CD4-positive, alpha-beta memory T cell (primary cell): ENCODE data around the gene RSU1. TPM values are rescaled to one million over a fixed set of nuclear protein-coding genes. Genes with fewer than 3 reads are reported as not detected.
A peak's percentile ranks its signal among the peaks of the same experiment; 100 is the strongest.

Source experiments
- CTCF ChIA-PET: fragments of 350-600 bp; sonication (Branson Sonifier 250); formaldehyde crosslinking; loops from one replicate; lab custom pipeline; 2021; ENCODE audit warnings: inconsistent platforms; ENCODE audit not compliant: partially characterized antibody; lab: Charles Lee
- POLR2A ChIA-PET: fragments of 350-600 bp; sonication (Branson Sonifier 250); formaldehyde crosslinking; loops from one replicate; lab custom pipeline; 2021; ENCODE audit not compliant: partially characterized antibody; lab: Charles Lee
- DNase-seq, 5 donors: peaks; one replicate each; pipeline versions ENCODE4 v3.0.0 to v3.0.0-alpha.2; 2020 to 2022; ENCODE audit warnings: mixed read lengths in 1 of 5
- H3K27ac ChIP-seq: one replicate; pipeline ENCODE4 v1.7.0; 2013; ENCODE audit warnings: low read depth, low read length
- H3K27me3 ChIP-seq: 2 replicates; pipeline ENCODE4 v1.7.0; 2013; ENCODE audit warnings: mild to moderate bottlenecking, low read length, moderate library complexity; ENCODE audit not compliant: insufficient read depth
- H3K36me3 ChIP-seq: 2 replicates; pipeline ENCODE4 v1.7.0; 2013; ENCODE audit warnings: mild to moderate bottlenecking, low read length, moderate library complexity; ENCODE audit not compliant: insufficient read depth
- H3K4me1 ChIP-seq: 2 replicates; pipeline ENCODE4 v1.7.0; 2013; ENCODE audit warnings: mild to moderate bottlenecking, low read length, moderate library complexity; ENCODE audit not compliant: insufficient read depth
- H3K4me3 ChIP-seq, 2 donors: one replicate each; pipeline ENCODE4 v1.7.0; 2013; ENCODE audit warnings: low read length in 2 of 2, mild to moderate bottlenecking in 1 of 2
- H3K9me3 ChIP-seq, 2 donors: one replicate each; pipeline ENCODE4 v1.7.0; 2013; ENCODE audit warnings: low read length in 2 of 2, control low read depth in 1 of 2; ENCODE audit not compliant: control insufficient read depth in 1 of 2
- H3K27ac Mint-ChIP-seq, 7 donors: one replicate each; pipeline ENCODE4 v1.8.0; 2020 to 2021; ENCODE audit warnings: mixed read lengths in 7 of 7, mild to moderate bottlenecking in 6 of 7, inconsistent platforms in 3 of 7, moderate library complexity in 3 of 7
- H3K27me3 Mint-ChIP-seq, 2 donors: one replicate each; pipeline ENCODE4 v1.8.0; 2020 to 2021; ENCODE audit warnings: mixed read lengths in 2 of 2
- H3K36me3 Mint-ChIP-seq, 2 donors: one replicate each; pipeline ENCODE4 v1.8.0; 2020 to 2021; ENCODE audit warnings: mixed read lengths in 2 of 2, inconsistent platforms in 1 of 2, mild to moderate bottlenecking in 1 of 2
- H3K4me1 Mint-ChIP-seq, 4 donors: one replicate each; pipeline ENCODE4 v1.8.0; 2020 to 2021; ENCODE audit warnings: mixed read lengths in 4 of 4, mild to moderate bottlenecking in 1 of 4
- H3K4me3 Mint-ChIP-seq, 8 donors: one replicate each; pipeline ENCODE4 v1.8.0; 2020 to 2021; ENCODE audit warnings: mixed read lengths in 8 of 8, mild to moderate bottlenecking in 7 of 8, moderate library complexity in 6 of 8, inconsistent platforms in 3 of 8
- H3K9me3 Mint-ChIP-seq, 8 donors: one replicate each; pipeline ENCODE4 v1.8.0; 2020 to 2021; ENCODE audit warnings: mixed read lengths in 8 of 8, mild to moderate bottlenecking in 5 of 8, inconsistent platforms in 3 of 8, moderate library complexity in 1 of 8
- intact Hi-C: fragments of 100-400 bp; cut with micrococcal nuclease; formaldehyde crosslinking; loops from one replicate; pipeline ENCODE4 v1.15.1; 2023
- polyA plus RNA-seq, 2 donors: library from polyadenylated mRNA; unstranded; fragments of 300-500 nt; fragmentation: Illumina TruSeq; gene quantifications; one replicate each; pipeline ENCODE4 v1.2.3, GENCODE V29; 2021
- total RNA-seq, 2 experiments: library from RNA; stranded (reverse); gene quantifications; one replicate each; pipeline ENCODE4 v1.2.3, GENCODE V29; 2021

The RSU1 gene
- total and polyA plus RNA-seq, 4 experiments from 2014 or later, result 53.6 to 186 (median 95.1) TPM

DNA sequence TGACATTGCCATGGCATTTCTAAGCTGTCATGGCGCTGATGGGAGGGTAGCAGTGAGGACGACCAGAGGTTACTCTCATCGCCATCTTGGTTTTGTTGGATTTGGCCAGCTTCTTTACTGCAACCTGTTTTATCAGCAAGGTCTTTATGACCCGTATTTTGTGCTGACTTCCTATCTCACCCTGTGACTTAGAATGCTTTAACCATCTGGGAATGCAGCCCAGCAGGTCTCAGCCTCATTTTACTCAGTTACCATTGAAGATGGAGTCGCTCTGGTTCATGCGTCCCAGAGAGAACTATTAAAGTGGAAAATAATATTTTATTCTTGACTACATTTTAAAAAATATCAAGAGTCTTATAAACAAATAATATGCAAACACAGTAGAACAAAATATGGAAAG is 131.7 kb downstream of the RSU1 start:
- intact Hi-C loops, result no loop called here
- Histone ChIP-seq H3K9me3 (no peaks in the 10 kb centered on the region), H3K4me1 (no peaks in the 10 kb centered on the region), H3K27me3 (no peaks in the 10 kb centered on the region), H3K27ac (no peak overlapping the region), H3K4me3 (no peak overlapping the region), H3K36me3 (no peaks in the 10 kb centered on the region)
- no peaks in the 10 kb centered on the region for H3K9me3 Mint-ChIP-seq
- no peak overlapping the region for H3K4me3 Mint-ChIP-seq
- peaks cover 46 to 70% of the 10 kb centered on the region in 2 donors for H3K36me3 Mint-ChIP-seq
- no peak overlapping the region for H3K27ac Mint-ChIP-seq
- peaks cover 0 to 5% (median under 1%) of the 10 kb centered on the region in 4 donors for H3K4me1 Mint-ChIP-seq
- ChIA-PET POLR2A (no interaction called here), CTCF (no interaction called here)
- no peak for DNase-seq
- no peaks in the 10 kb centered on the region for H3K27me3 Mint-ChIP-seq

DNA sequence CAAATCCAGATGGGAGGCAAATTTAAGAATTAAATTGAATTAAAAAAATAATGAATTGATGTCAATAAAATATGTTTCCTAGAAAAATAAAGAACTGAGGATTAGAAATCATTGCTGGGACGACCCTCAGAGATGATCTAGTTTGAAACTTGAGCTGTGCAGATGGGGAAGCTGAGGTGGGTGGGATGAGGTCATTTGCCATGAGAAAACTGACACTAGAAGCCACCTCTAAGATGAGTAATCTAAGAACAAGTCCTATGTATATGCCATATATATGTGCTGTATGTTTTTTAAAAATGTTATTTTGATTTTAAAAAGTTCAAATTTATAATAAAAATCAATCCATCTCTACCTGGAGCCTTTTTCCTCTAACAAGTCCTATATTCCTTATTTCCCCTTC is 135.7 kb downstream of the RSU1 start:
- Histone ChIP-seq H3K36me3 (no peaks in the 10 kb centered on the region), H3K9me3 (no peaks in the 10 kb centered on the region), H3K27me3 (no peaks in the 10 kb centered on the region), H3K4me3 (no peak overlapping the region), H3K4me1 (no peaks in the 10 kb centered on the region), H3K27ac (no peak overlapping the region)
- Mint-ChIP-seq H3K4me1 (peaks cover 0 to 7% (median 2%) of the 10 kb centered on the region in 4 donors), H3K27me3 (no peaks in the 10 kb centered on the region), H3K36me3 (peaks cover 50 to 81% of the 10 kb centered on the region in 2 donors), H3K27ac (no peak overlapping the region), H3K4me3 (no peak overlapping the region), H3K9me3 (peaks cover 0 to 6% (median 0%) of the 10 kb centered on the region in 8 donors)
- intact Hi-C loops, result no loop called here
- ChIA-PET CTCF (no interaction called here), POLR2A (no interaction called here)
- no peak for DNase-seq

DNA sequence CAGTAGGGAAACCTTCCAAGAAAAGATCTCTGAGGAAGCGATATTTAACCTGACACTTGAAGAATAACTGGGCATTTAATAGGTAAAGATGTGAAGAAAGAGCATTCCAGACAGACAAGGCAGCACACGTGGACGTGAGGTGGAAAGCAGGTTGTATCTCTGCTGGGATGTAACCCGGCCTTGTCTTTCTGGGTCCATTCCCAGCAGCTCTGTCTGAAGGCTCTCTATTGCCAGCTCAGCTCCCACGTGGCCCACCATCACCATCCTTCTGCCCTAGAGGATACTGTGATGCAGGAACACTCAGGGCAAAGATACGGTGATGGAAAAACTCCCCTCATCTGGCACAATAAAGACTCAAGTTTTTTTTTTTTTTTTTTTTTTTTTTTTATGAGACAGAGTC is 137.7 kb downstream of the RSU1 start:
- Histone ChIP-seq H3K36me3 (no peaks in the 10 kb centered on the region), H3K9me3 (no peaks in the 10 kb centered on the region), H3K27me3 (no peaks in the 10 kb centered on the region), H3K4me3 (no peak overlapping the region), H3K27ac (no peak overlapping the region), H3K4me1 (no peaks in the 10 kb centered on the region)
- POLR2A ChIA-PET, result no interaction called here
- CTCF ChIA-PET, result no interaction called here
- Mint-ChIP-seq H3K4me3 (no peak overlapping the region), H3K9me3 (peaks cover 0 to 6% (median under 1%) of the 10 kb centered on the region in 8 donors), H3K36me3 (peaks cover 56 to 84% of the 10 kb centered on the region in 2 donors), H3K4me1 (peaks cover 0 to 7% (median 2%) of the 10 kb centered on the region in 4 donors), H3K27ac (no peak overlapping the region), H3K27me3 (no peaks in the 10 kb centered on the region)
- no peak for DNase-seq
- intact Hi-C loops, result no loop called here

DNA sequence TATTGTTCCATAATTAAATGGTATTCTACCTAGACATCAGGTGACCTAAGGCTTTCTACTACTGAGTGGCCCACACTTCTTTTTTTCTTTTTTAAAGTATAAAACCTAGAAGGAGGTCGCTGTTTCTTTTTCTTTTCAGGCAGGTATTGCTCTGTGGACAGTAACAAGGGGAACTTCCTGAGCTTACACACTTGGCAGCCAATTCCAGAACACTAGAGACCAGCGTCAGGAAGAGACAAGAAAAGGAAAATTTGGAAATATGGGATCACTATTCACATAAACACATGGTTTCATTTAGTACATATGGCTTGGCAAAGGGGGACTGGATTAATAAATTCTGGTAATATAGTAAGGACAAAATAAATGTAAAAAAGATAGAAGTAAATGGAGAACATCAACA is 141.9 kb downstream of the RSU1 start:
- Mint-ChIP-seq H3K4me1 (peaks cover 0 to 5% (median 2%) of the 10 kb centered on the region in 4 donors), H3K4me3 (no peak overlapping the region), H3K36me3 (peaks cover 44 to 74% of the 10 kb centered on the region in 2 donors), H3K27me3 (no peaks in the 10 kb centered on the region), H3K27ac (no peak overlapping the region), H3K9me3 (peaks cover 0 to 6% (median under 1%) of the 10 kb centered on the region in 8 donors)
- Histone ChIP-seq H3K27me3 (no peaks in the 10 kb centered on the region), H3K36me3 (no peaks in the 10 kb centered on the region), H3K27ac (no peak overlapping the region), H3K9me3 (no peaks in the 10 kb centered on the region), H3K4me3 (no peak overlapping the region), H3K4me1 (no peaks in the 10 kb centered on the region)
- DNase-seq, result no peak
- intact Hi-C loops, result no loop called here
- POLR2A ChIA-PET, result no interaction called here
- CTCF ChIA-PET, result interaction anchor here (1.8 kb wide), 1 partner anchor 9 kb away, joined by 5 read pairs; no protein-coding TSS in a partner anchor

DNA sequence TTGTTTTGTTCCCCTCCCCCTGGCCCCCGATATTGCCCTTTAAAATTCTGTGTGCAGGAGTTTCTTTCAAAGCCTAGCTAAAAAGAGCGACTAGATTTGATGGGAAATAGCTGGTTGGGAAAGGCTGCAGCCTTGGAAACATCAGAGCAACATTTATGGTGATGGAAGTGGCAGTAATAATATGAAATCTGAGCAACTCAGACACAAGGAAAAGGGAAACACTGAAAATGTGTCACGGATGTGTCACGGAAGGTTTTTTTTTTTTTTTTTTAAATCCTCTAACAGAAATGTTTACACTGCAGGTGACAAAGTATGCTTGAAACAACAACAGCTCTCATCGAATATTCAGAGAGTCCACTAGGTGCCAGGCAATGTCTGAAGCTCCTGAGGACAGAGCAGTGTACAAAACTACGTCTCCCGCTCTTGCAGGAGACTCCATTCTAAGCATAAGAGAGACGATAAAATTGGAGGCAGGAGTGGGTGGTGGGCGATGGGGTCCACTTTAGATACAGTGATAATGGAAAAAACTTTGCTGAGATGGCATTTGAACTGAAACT is 143.0 kb downstream of the RSU1 start:
- Mint-ChIP-seq H3K27ac (no peak overlapping the region), H3K36me3 (peaks cover 48 to 76% of the 10 kb centered on the region in 2 donors), H3K4me3 (peak overlapping the region in 1 of 8 donors; percentile 48), H3K9me3 (peaks cover 0 to 6% (median under 1%) of the 10 kb centered on the region in 8 donors), H3K27me3 (no peaks in the 10 kb centered on the region), H3K4me1 (peaks cover 0 to 7% (median 2%) of the 10 kb centered on the region in 4 donors)
- no peak for DNase-seq
- Histone ChIP-seq H3K4me3 (no peak overlapping the region), H3K27ac (no peak overlapping the region), H3K4me1 (no peaks in the 10 kb centered on the region), H3K9me3 (no peaks in the 10 kb centered on the region), H3K36me3 (no peaks in the 10 kb centered on the region), H3K27me3 (no peaks in the 10 kb centered on the region)
- ChIA-PET POLR2A (no interaction called here), CTCF (interaction anchor here (0.8 to 1.8 kb wide), 2 partner anchors 10 to 121 kb away, joined by 3 to 5 read pairs; no protein-coding TSS in a partner anchor)
- intact Hi-C loops, result no loop called here

DNA sequence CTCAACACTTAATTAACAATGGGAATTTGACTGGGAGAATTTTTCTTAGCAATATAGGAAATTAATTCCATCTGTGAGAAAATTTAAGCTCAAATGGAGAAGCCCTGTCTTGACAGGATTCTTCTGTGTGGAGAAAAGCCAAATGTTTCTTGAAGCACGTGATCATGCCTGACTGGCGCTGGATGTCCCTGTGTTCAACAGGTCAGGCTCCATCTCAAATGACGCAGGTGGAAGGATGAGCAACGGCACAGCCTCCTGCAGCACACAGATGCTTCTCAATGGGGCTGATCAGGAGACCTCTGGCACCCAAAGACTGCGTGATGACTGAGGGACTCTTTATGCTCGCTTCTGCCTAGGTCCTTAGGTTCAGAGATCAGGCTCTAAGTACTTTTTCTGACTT is 143.8 kb downstream of the RSU1 start:
- H3K9me3 ChIP-seq, result no peaks in the 10 kb centered on the region
- Mint-ChIP-seq H3K27me3 (no peaks in the 10 kb centered on the region), H3K27ac (no peak overlapping the region), H3K36me3 (peaks cover 44 to 76% of the 10 kb centered on the region in 2 donors), H3K4me3 (no peak overlapping the region), H3K4me1 (peaks cover 0 to 8% (median 2%) of the 10 kb centered on the region in 4 donors), H3K9me3 (peaks cover 0 to 6% (median under 1%) of the 10 kb centered on the region in 8 donors)
- H3K36me3 ChIP-seq, result no peaks in the 10 kb centered on the region
- H3K4me3 ChIP-seq, result no peak overlapping the region
- H3K27me3 ChIP-seq, result no peaks in the 10 kb centered on the region
- DNase-seq, result no peak
- no peak overlapping the region for H3K27ac ChIP-seq
- ChIA-PET POLR2A (no interaction called here), CTCF (interaction anchor here (0.8 to 1.8 kb wide), 2 partner anchors 10 to 122 kb away, joined by 3 to 5 read pairs; no protein-coding TSS in a partner anchor)
- intact Hi-C loops, result no loop called here
- H3K4me1 ChIP-seq, result no peaks in the 10 kb centered on the region

DNA sequence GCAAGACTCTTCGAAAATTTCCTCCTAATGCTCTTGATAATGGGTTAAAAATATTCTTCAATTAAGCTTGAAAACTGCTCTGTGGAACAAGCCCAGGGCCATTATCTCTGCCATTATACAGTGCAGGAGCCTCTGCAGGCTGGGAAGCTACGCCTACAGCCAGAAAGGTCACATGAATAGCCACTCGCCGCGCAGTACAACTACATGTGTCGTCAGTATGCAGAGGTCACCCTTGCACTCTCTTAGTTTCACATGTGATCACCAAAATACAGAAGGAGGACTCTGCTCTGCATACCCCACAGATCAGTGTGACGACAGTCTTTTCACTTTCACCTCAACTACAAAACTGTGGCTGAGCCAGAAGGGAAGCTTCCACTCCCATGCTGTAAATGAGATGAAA is 153.8 kb downstream of the RSU1 start:
- peaks cover 6 to 22% of the 10 kb centered on the region in 2 donors for H3K36me3 Mint-ChIP-seq
- ChIA-PET POLR2A (no interaction called here), CTCF (no interaction called here)
- no peaks in the 10 kb centered on the region for H3K9me3 Mint-ChIP-seq
- H3K36me3 ChIP-seq, result no peaks in the 10 kb centered on the region
- H3K4me3 Mint-ChIP-seq, result no peak overlapping the region
- H3K27me3 Mint-ChIP-seq, result no peaks in the 10 kb centered on the region
- no peak overlapping the region for H3K4me3 ChIP-seq
- no peaks in the 10 kb centered on the region for H3K9me3 ChIP-seq
- no peak for DNase-seq
- no peak overlapping the region for H3K27ac ChIP-seq
- H3K27me3 ChIP-seq, result no peaks in the 10 kb centered on the region
- no peaks in the 10 kb centered on the region for H3K4me1 ChIP-seq
- intact Hi-C loops, result no loop called here
- H3K4me1 Mint-ChIP-seq, result peaks cover 0 to 4% (median 4%) of the 10 kb centered on the region in 4 donors
- no peak overlapping the region for H3K27ac Mint-ChIP-seq
